CD4-positive, alpha-beta T cell (primary cell): ENCODE results near the gene SEMA5A. TPM values are rescaled to one million over a fixed set of nuclear protein-coding genes. Genes with fewer than 3 reads are reported as not detected.

Experiments used
- ATAC-seq: fragments of 200-7000 bp; cut with Tn5 transposase; one replicate; pipeline ENCODE4 v1.10.0; 2022; ENCODE audit warnings: mild to moderate bottlenecking; ENCODE audit not compliant: poor library complexity
- CTCF ChIA-PET: fragments of 350-600 bp; sonication (Branson Sonifier 250); formaldehyde crosslinking; loops from one replicate; lab custom pipeline; 2021; ENCODE audit warnings: antibody characterized with exemption, inconsistent platforms; lab: Charles Lee
- POLR2A ChIA-PET: fragments of 350-600 bp; sonication (Branson Sonifier 250); formaldehyde crosslinking; loops from one replicate; lab custom pipeline; 2021; ENCODE audit warnings: antibody characterized with exemption, inconsistent platforms; lab: Charles Lee
- DNase-seq, 14 experiments: peaks; one replicate each; pipeline ENCODE4 v3.0.0-alpha.2; 2013 to 2020; ENCODE audit warnings: mixed read lengths in 2 of 14
- H3K27ac ChIP-seq, 2 donors: one replicate each; pipeline versions ENCODE4 v1.5.1 to v1.7.0; 2013; ENCODE audit warnings: low read length in 2 of 2, low read depth in 1 of 2, mild to moderate bottlenecking in 1 of 2
- H3K27me3 ChIP-seq, 2 experiments: 1 replicate in 1 of 2; 2 replicates in 1 of 2; pipeline versions ENCODE4 v1.6.1 to v1.7.0; 2013; ENCODE audit warnings: low read length in 2 of 2, control low read depth in 1 of 2, mild to moderate bottlenecking in 1 of 2, moderate library complexity in 1 of 2; ENCODE audit not compliant: insufficient read depth in 2 of 2, control insufficient read depth in 1 of 2
- H3K36me3 ChIP-seq: one replicate; pipeline ENCODE4 v1.6.1; 2013; ENCODE audit warnings: low read length, control low read depth; ENCODE audit not compliant: insufficient read depth
- H3K4me1 ChIP-seq: one replicate; pipeline ENCODE4 v1.6.1; 2013; ENCODE audit warnings: low read length, control low read depth; ENCODE audit not compliant: insufficient read depth
- H3K4me3 ChIP-seq: one replicate; pipeline ENCODE4 v1.5.1; 2013; ENCODE audit warnings: mild to moderate bottlenecking, low read length, moderate library complexity
- H3K9me3 ChIP-seq, 2 experiments: 1 replicate in 1 of 2; 2 replicates in 1 of 2; pipeline versions ENCODE4 v1.6.1 to v1.7.0; 2013; ENCODE audit warnings: low read length in 2 of 2, mild to moderate bottlenecking in 2 of 2, control low read depth in 1 of 2, moderate library complexity in 1 of 2; ENCODE audit not compliant: control insufficient read depth in 1 of 2, insufficient read depth in 1 of 2
- H3K27ac Mint-ChIP-seq: one replicate; pipeline ENCODE4 v1.8.0; 2020; ENCODE audit warnings: mixed read lengths
- H3K27me3 Mint-ChIP-seq: one replicate; pipeline ENCODE4 v1.8.0; 2021; ENCODE audit warnings: mixed read lengths
- H3K36me3 Mint-ChIP-seq: one replicate; pipeline ENCODE4 v1.8.0; 2021; ENCODE audit warnings: low read depth, mixed read lengths
- H3K4me1 Mint-ChIP-seq: one replicate; pipeline ENCODE4 v1.8.0; 2021; ENCODE audit warnings: low read depth, mixed read lengths
- H3K4me3 Mint-ChIP-seq: one replicate; pipeline ENCODE4 v1.8.0; 2020; ENCODE audit warnings: mild to moderate bottlenecking, mixed read lengths
- H3K9me3 Mint-ChIP-seq: one replicate; pipeline ENCODE4 v1.8.0; 2020; ENCODE audit warnings: mixed read lengths
- intact Hi-C, 2 experiments: fragments of 100-400 bp; cut with DNase I in 1 of 2; cut with micrococcal nuclease in 1 of 2; formaldehyde crosslinking; loops; one replicate each; pipeline versions ENCODE4 v1.15.1 to v1.9.0; 2023 to 2025; cut with DNase I, micrococcal nuclease
- total RNA-seq, 174 experiments: library from RNA in 2 of 174; stranded (reverse) in 2 of 174; gene quantifications; one replicate each; pipeline ENCODE4 v1.2.3 and lab custom pipeline; 2021 to 2026
- TF ChIP-seq, protein P1 (sequence below): fragments of 200-600 bp; IDR thresholded peaks from one replicate; pipeline ENCODE4 v1.8.0; 2022; ENCODE audit warnings: antibody characterized with exemption, mild to moderate bottlenecking

The SEMA5A gene
- total RNA-seq, 2 experiments from 2014 or later = 2.0 to 2.9 TPM

DNA sequence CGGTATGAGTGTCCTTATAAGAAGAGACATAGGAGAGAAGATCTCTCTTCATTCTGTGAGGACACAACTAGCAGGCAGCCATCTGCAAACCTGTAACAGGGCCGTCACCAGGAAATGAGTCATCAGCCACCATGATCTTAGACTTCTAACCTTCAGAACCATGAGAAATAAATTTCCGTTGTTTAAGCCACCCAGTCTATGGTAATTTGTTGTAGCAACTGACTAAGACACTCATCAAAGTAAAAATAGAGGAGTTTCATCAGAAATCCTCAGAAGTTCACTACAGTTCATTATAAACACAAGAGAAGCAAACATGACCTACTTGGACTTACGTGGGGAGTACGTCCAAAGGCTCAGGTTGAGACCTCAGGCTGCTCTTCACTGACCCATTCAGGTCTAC, 357.7 kb downstream of the SEMA5A start:
- Mint-ChIP-seq H3K4me3 (no peak overlapping the region), H3K36me3 (no peaks in the 10 kb centered on the region), H3K27me3 (no peaks in the 10 kb centered on the region), H3K9me3 (no peaks in the 10 kb centered on the region), H3K4me1 (no peaks in the 10 kb centered on the region), H3K27ac (no peak overlapping the region)
- H3K4me3 ChIP-seq = no peak overlapping the region
- TF ChIP-seq, protein P1, sequence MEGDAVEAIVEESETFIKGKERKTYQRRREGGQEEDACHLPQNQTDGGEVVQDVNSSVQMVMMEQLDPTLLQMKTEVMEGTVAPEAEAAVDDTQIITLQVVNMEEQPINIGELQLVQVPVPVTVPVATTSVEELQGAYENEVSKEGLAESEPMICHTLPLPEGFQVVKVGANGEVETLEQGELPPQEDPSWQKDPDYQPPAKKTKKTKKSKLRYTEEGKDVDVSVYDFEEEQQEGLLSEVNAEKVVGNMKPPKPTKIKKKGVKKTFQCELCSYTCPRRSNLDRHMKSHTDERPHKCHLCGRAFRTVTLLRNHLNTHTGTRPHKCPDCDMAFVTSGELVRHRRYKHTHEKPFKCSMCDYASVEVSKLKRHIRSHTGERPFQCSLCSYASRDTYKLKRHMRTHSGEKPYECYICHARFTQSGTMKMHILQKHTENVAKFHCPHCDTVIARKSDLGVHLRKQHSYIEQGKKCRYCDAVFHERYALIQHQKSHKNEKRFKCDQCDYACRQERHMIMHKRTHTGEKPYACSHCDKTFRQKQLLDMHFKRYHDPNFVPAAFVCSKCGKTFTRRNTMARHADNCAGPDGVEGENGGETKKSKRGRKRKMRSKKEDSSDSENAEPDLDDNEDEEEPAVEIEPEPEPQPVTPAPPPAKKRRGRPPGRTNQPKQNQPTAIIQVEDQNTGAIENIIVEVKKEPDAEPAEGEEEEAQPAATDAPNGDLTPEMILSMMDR = no peak
- DNase-seq (no peak), ATAC-seq (no peak)
- POLR2A ChIA-PET = no interaction called here
- H3K27ac ChIP-seq = no peak overlapping the region
- H3K27me3 ChIP-seq = no peaks in the 10 kb centered on the region
- intact Hi-C loops = no loop called here
- no peaks in the 10 kb centered on the region for H3K4me1 ChIP-seq
- no peaks in the 10 kb centered on the region for H3K36me3 ChIP-seq
- CTCF ChIA-PET = no interaction called here
- H3K9me3 ChIP-seq = peaks cover 0 to 12% of the 10 kb centered on the region in 2 experiments

DNA sequence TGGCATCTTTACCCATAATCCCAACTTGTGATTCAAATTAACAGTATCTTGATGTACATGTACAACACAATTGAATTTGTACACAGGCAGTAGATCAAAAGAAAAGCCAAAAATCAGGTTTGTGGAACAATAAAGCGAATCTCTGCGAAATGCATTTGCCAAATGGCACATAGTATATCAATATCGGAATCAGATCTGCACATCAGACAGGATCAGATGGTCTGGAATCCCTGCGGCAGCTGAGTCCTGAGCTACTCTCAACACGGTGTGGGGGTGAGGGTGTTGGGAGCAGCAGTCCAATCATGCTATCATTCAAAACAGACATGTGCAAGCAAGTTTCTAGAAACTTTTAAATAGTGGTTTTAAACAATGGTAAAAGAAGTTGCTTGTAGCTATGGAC, 358.3 kb downstream of the SEMA5A start:
- ATAC-seq = no peak
- intact Hi-C loops = no loop called here

DNA sequence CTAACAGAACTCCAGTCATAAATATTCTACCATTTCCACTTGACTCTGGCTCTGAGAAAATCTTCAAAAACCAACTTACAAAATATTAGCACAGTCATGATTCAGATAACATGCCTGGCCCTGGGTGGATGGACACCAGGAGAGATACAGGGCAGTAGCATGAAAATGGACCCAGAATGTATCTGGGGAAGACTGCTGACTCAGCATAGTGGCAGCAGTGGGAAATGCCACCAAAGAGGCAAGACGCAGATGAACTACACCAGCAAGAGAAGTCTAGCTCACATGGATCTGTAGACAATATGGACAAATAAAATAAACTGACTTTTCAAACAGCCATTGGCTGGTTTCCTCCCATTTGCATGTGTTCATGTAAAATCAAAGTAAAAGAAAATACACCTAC, 359.8 kb downstream of the SEMA5A start:
- Mint-ChIP-seq H3K27me3 (no peaks in the 10 kb centered on the region), H3K4me3 (no peak overlapping the region), H3K4me1 (no peaks in the 10 kb centered on the region), H3K27ac (no peak overlapping the region), H3K9me3 (no peaks in the 10 kb centered on the region), H3K36me3 (no peaks in the 10 kb centered on the region)
- TF ChIP-seq, protein P1 = no peak
- CTCF ChIA-PET = no interaction called here
- DNase-seq (no peak), ATAC-seq (no peak)
- Histone ChIP-seq H3K4me1 (no peaks in the 10 kb centered on the region), H3K9me3 (peaks cover 0 to 13% of the 10 kb centered on the region in 2 experiments), H3K27ac (no peak overlapping the region), H3K4me3 (no peak overlapping the region), H3K36me3 (no peaks in the 10 kb centered on the region), H3K27me3 (no peaks in the 10 kb centered on the region)
- intact Hi-C loops = no loop called here
- POLR2A ChIA-PET = no interaction called here

More for the DNA sequence above, 358.3 kb downstream of the SEMA5A start:
- H3K27me3 Mint-ChIP-seq = no peaks in the 10 kb centered on the region
- H3K4me3 Mint-ChIP-seq = no peak overlapping the region
- DNase-seq = no peak
- no peaks in the 10 kb centered on the region for H3K36me3 Mint-ChIP-seq
- H3K9me3 Mint-ChIP-seq = no peaks in the 10 kb centered on the region
- TF ChIP-seq, protein P1 = no peak
- ChIA-PET POLR2A (no interaction called here), CTCF (no interaction called here)
- H3K9me3 ChIP-seq = peaks cover 0 to 13% of the 10 kb centered on the region in 2 experiments
- no peak overlapping the region for H3K27ac ChIP-seq
- no peaks in the 10 kb centered on the region for H3K4me1 Mint-ChIP-seq
- no peaks in the 10 kb centered on the region for H3K4me1 ChIP-seq
- H3K27ac Mint-ChIP-seq = no peak overlapping the region
- H3K4me3 ChIP-seq = no peak overlapping the region
- no peaks in the 10 kb centered on the region for H3K27me3 ChIP-seq
- no peaks in the 10 kb centered on the region for H3K36me3 ChIP-seq
